Amniotic stem cell (primary cell): ENCODE data around the gene GCG.

Source experiments
- DNase-seq: peaks from one replicate; lab custom pipeline; 2025; lab: John Stamatoyannopoulos, UW

GCG gene

GRCh38 chr2:162099836-162100235 lies 52.2 kb downstream of the GCG start:
- DNase-seq: no peak
